Cardiac muscle cell (in vitro differentiated cells and primary cell): ENCODE data around the gene MAGEA4. TPM values are rescaled to one million over a fixed set of nuclear protein-coding genes. Genes with fewer than 3 reads are reported as not detected.
"Not testable (repeated sequence)": the region's sequence is repeated elsewhere in the genome, so short reads cannot be mapped to it uniquely, and the experiment has no call there.

Source experiments
- DNase-seq, 2 donors: peaks; one replicate each; pipeline versions ENCODE4 v3.0.0 to v3.0.0-alpha.2; 2010 to 2017; ENCODE audit warnings: low read depth in 1 of 2, low spot score in 1 of 2
- H3K27ac ChIP-seq: fragments of 200-600 bp; sonication (generic); 2 replicates; pipeline ENCODE4 v1.5.1; 2016
- H3K27me3 ChIP-seq: fragments of 200-600 bp; sonication (generic); 2 replicates; pipeline ENCODE4 v1.6.0; 2016; ENCODE audit warnings: control low read depth
- H3K36me3 ChIP-seq: fragments of 200-600 bp; sonication (generic); 2 replicates; pipeline ENCODE4 v1.5.1; 2016; ENCODE audit warnings: control low read depth
- H3K4me1 ChIP-seq: fragments of 200-600 bp; sonication (generic); 2 replicates; pipeline ENCODE4 v1.8.1; 2017; ENCODE audit warnings: low read depth, mild to moderate bottlenecking, mixed run types
- H3K4me3 ChIP-seq: fragments of 200-600 bp; sonication (generic); 2 replicates; pipeline ENCODE4 v1.5.1; 2016; ENCODE audit warnings: mild to moderate bottlenecking
- H3K9me3 ChIP-seq: fragments of 200-600 bp; sonication (generic); 2 replicates; pipeline ENCODE4 v1.5.1; 2017; ENCODE audit warnings: low read depth, mild to moderate bottlenecking, control low read depth
- CTCF ChIP-seq: IDR thresholded peaks from 2 replicates; pipeline ENCODE4 v1.5.1; 2012; ENCODE audit warnings: low read depth, mild to moderate bottlenecking, low read length
- polyA plus RNA-seq: library from polyadenylated mRNA; unstranded; fragments of >200 nt; fragmentation: Nextera tagmentation; extraction: Ambion mirVana; gene quantifications from 2 replicates; pipeline ENCODE4 v1.2.1, GENCODE V29; 2016
- total RNA-seq: library from RNA; depleted of rRNA; stranded (reverse); fragments of >200 nt; gene quantifications from 2 replicates; pipeline ENCODE4 v1.2.3, GENCODE V29; 2016

Gene MAGEA4
- total and polyA plus RNA-seq, 2 experiments from 2014 or later = not detected

- no peak overlapping the region for H3K4me3 ChIP-seq
- no peak overlapping the region for H3K27ac ChIP-seq
- H3K9me3 ChIP-seq = no peaks in the 10 kb centered on the region
- H3K4me1 ChIP-seq = no peaks in the 10 kb centered on the region
- H3K36me3 ChIP-seq = no peaks in the 10 kb centered on the region
- TF ChIP-seq CTCF = no peak
- no peaks in the 10 kb centered on the region for H3K27me3 ChIP-seq
- DNase-seq = peak in 1 of 2 donors; percentile 33
Measured at GRCh38 chrX:151899622-151900021, 13.1 kb upstream of the MAGEA4 start.

GRCh38 chrX:151901826-151902225, 10.9 kb upstream of the MAGEA4 start:
- TF ChIP-seq CTCF = no peak
- no peak overlapping the region for H3K27ac ChIP-seq
- no peaks in the 10 kb centered on the region for H3K9me3 ChIP-seq
- DNase-seq = no peak
- no peaks in the 10 kb centered on the region for H3K27me3 ChIP-seq
- H3K4me3 ChIP-seq = no peak overlapping the region
- H3K4me1 ChIP-seq = no peaks in the 10 kb centered on the region
- no peaks in the 10 kb centered on the region for H3K36me3 ChIP-seq

- Histone ChIP-seq H3K27me3 (no peaks in the 10 kb centered on the region), H3K9me3 (no peaks in the 10 kb centered on the region), H3K36me3 (no peaks in the 10 kb centered on the region), H3K4me3 (no peak overlapping the region), H3K4me1 (no peaks in the 10 kb centered on the region), H3K27ac (no peak overlapping the region)
- DNase-seq = peak in 1 of 2 donors; percentile 83
- no peak for TF ChIP-seq CTCF
Measured at GRCh38 chrX:151902813-151903591, 9.7 kb upstream of the MAGEA4 start.

- no peak for TF ChIP-seq CTCF
Measured at GRCh38 chrX:151904989-151905388, 7.7 kb upstream of the MAGEA4 start.

GRCh38 chrX:151912221-151912620, 468 bp upstream of the MAGEA4 start:
- Histone ChIP-seq H3K27ac (no peak overlapping the region), H3K36me3 (no peaks in the 10 kb centered on the region), H3K27me3 (no peaks in the 10 kb centered on the region), H3K9me3 (no peaks in the 10 kb centered on the region), H3K4me3 (no peak overlapping the region), H3K4me1 (no peaks in the 10 kb centered on the region)
- DNase-seq = no peak
- no peak for TF ChIP-seq CTCF

More at GRCh38 chrX:151904989-151905388, 7.7 kb upstream of the MAGEA4 start:
- Histone ChIP-seq H3K27ac (no peak overlapping the region), H3K9me3 (no peaks in the 10 kb centered on the region), H3K27me3 (no peaks in the 10 kb centered on the region), H3K4me3 (no peak overlapping the region), H3K36me3 (no peaks in the 10 kb centered on the region), H3K4me1 (no peaks in the 10 kb centered on the region)
- DNase-seq = no peak

GRCh38 chrX:151918736-151919135, 6.0 kb downstream of the MAGEA4 start:
- H3K4me1 ChIP-seq, H3K36me3 ChIP-seq, H3K9me3 ChIP-seq, H3K27ac ChIP-seq, H3K4me3 ChIP-seq, DNase-seq, H3K27me3 ChIP-seq: not testable (repeated sequence)
